Ovary (tissue), 9 donors: Measurements from ENCODE around the gene FARP2. TPM values are rescaled to one million over a fixed set of nuclear protein-coding genes. Genes with fewer than 3 reads are reported as not detected.

Experiments
- DNase-seq, 5 donors: peaks; one replicate each; pipeline ENCODE4 v3.0.0-alpha.2; 2019 to 2020
- H3K27ac ChIP-seq, 2 donors: fragments of 200-600 bp; one replicate each; pipeline versions ENCODE4 v1.5.1 to v1.8.0; 2019 to 2022
- H3K27me3 ChIP-seq: fragments of 200-600 bp; one replicate; pipeline ENCODE4 v1.8.0; 2022
- H3K36me3 ChIP-seq: fragments of 200-600 bp; sonication (generic); one replicate; pipeline ENCODE4 v1.5.1; 2019
- H3K4me1 ChIP-seq: one replicate; pipeline ENCODE4 v1.8.1; 2013; ENCODE audit warnings: mild to moderate bottlenecking, moderate library complexity; ENCODE audit not compliant: insufficient read depth
- H3K4me3 ChIP-seq: fragments of 200-600 bp; sonication (generic); one replicate; pipeline ENCODE4 v1.5.1; 2017
- H3K9me3 ChIP-seq, 2 donors: fragments of 200-600 bp in 1 of 2; sonication (generic) in 1 of 2; one replicate each; pipeline versions ENCODE4 v1.5.1 to v1.8.1; 2013 to 2019; ENCODE audit warnings: mild to moderate bottlenecking in 1 of 2, moderate library complexity in 1 of 2
- EP300 ChIP-seq: sonication (generic); formaldehyde crosslinking; IDR thresholded peaks from one replicate; pipeline ENCODE4 v1.6.1; 2017; ENCODE audit warnings: antibody characterized with exemption
- POLR2A ChIP-seq: fragments of 450-650 bp; IDR thresholded peaks from one replicate; pipeline ENCODE4 v1.6.1; 2017; ENCODE audit warnings: antibody characterized with exemption, mild to moderate bottlenecking, moderate library complexity
- WGBS, 3 donors: extraction: QIAGEN DNeasy Blood & Tissue Kit in 1 of 3; methylation state at CpG; one replicate each; pipeline versions ENCODE4 v1.1.5 to v1.1.7; 2013 to 2017; 5-methylcytosine and 5-hydroxymethylcytosine counted together
- intact Hi-C, 4 donors: fragments of 100-400 bp; cut with DNase I; formaldehyde crosslinking; loops; one replicate each; pipeline versions ENCODE4 v1.11.0 to v1.15.1; 2022 to 2023
- polyA plus RNA-seq, 2 donors: library from polyadenylated mRNA; stranded (reverse); fragments of 200-250 nt in 1 of 2; fragments of 350-450 nt in 1 of 2; fragmentation: Illumina TruSeq in 1 of 2; extraction: RNeasy Lipid Tissue Mini Kit (QIAGEN cat#74804) in 1 of 2; gene quantifications; one replicate each; pipeline ENCODE4 v1.2.3, GENCODE V29; 2013 to 2014
- total RNA-seq, 7 donors: library from RNA; depleted of rRNA in 2 of 7; stranded (reverse); fragments of >200 nt in 2 of 7; fragmentation: NEBNext Ultra II Directional in 3 of 7; extraction: Animal tissue kit (Norgen Biotek cat#: 25700) in 3 of 7; gene quantifications; one replicate each; pipeline versions ENCODE4 v1.1.0 to v1.2.4, GENCODE V29; 2016 to 2023
- TF ChIP-seq, protein P1 (sequence below), 3 donors: fragments of 450-650 bp in 2 of 3; fragments of 200-600 bp in 1 of 3; IDR thresholded peaks; one replicate each; pipeline versions ENCODE4 v1.5.1 to v1.8.0; 2016 to 2022; ENCODE audit warnings: antibody characterized with exemption in 3 of 3, mild to moderate bottlenecking in 1 of 3
- donor health status: DM: no; HTN: no; CAD: no; lungs with moderate emphysema.
- donor health status: DM: no; HTN: no; CAD: no.
- donor health status: Bipolar disorder and iron deficiency.
- donor health status: DM: yes; HTN: yes; CAD: no.
- donor health status: DM: no; HTN: no; CAD: no.
- donor health status: DM: yes; HTN: yes; CAD: no.

Gene FARP2
- total and polyA plus RNA-seq, 9 donors = 13.5 to 62.1 (median 39.5) TPM

DNA sequence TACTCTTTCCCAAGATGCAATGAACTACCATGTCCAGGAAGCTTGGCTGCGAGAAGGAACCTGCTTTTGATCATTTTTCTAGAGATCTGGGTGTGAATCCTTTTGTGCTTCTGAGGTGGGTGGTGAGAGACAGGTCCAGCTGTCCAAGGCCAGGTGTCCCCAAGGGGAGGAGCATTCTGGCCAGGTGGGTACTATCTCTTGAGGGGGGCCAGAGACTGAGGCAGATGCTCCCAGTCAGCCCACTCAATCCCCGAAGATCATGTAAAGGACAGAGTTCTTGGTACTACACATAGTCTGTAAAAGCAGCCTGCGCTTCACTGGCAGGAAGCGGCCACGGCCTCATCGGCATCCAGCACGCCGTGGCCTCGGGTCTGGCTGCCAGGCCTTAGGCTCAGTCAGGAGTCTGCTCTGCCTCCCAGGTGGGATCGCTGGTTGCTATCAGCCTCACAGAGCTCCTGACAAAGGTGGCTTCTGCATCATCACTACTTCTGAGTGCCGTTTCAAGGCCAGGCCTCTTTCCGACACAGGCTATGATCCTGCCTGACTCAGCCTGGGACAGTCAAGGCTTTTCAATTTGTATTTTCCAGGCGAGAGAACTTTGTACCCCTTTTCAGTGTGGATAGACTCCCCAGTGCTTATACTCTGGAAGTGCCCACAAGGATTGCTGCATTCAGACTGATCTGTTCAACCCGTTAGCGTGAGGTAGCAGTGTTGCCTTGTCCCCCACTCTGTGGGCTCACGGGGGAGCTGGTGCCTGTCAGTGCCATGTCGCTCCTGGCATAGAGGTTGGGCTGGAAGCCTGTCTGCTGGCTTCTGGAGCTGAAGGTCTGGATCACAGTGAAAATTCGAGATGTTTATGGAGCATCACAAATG, 123.2 kb downstream of the FARP2 start:
- no peak overlapping the region for H3K4me3 ChIP-seq
- H3K36me3 ChIP-seq = no peaks in the 10 kb centered on the region
- H3K9me3 ChIP-seq = no peaks in the 10 kb centered on the region
- WGBS, 3 donors = 88 to 90% (median 88%) methylated on average over 18 of the region's 18 CpGs
- no peaks in the 10 kb centered on the region for H3K4me1 ChIP-seq
- intact Hi-C loops = no loop called here
- TF ChIP-seq, protein P1, sequence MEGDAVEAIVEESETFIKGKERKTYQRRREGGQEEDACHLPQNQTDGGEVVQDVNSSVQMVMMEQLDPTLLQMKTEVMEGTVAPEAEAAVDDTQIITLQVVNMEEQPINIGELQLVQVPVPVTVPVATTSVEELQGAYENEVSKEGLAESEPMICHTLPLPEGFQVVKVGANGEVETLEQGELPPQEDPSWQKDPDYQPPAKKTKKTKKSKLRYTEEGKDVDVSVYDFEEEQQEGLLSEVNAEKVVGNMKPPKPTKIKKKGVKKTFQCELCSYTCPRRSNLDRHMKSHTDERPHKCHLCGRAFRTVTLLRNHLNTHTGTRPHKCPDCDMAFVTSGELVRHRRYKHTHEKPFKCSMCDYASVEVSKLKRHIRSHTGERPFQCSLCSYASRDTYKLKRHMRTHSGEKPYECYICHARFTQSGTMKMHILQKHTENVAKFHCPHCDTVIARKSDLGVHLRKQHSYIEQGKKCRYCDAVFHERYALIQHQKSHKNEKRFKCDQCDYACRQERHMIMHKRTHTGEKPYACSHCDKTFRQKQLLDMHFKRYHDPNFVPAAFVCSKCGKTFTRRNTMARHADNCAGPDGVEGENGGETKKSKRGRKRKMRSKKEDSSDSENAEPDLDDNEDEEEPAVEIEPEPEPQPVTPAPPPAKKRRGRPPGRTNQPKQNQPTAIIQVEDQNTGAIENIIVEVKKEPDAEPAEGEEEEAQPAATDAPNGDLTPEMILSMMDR (IDR thresholded peaks at IDR 0.05) = no peak
- TF ChIP-seq POLR2A (no peak), EP300 (no peak)
- H3K27me3 ChIP-seq = no peaks in the 10 kb centered on the region
- H3K27ac ChIP-seq = no peak overlapping the region
- no peak for DNase-seq

DNA sequence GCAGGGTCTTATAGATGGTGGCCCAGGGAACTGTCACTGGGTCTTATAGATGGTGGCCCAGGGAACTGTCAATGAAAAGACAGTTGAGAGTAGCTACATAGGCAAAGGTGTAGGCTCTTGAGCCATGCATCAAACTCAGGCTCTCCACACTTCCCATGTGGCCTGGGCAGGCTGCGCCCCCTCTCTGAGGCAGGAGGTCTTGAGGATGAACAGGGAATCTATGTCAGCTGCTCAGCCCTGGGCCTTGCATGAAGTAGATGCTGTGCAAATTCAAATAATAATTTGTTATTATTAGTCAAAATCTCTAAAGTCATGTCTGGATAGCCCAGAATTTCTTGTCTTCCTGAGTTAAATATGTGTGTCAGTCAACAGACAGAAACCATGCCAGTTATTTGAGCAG, 125.6 kb downstream of the FARP2 start:
- intact Hi-C loops = no loop called here
- no peaks in the 10 kb centered on the region for H3K36me3 ChIP-seq
- H3K4me3 ChIP-seq = no peak overlapping the region
- no peak overlapping the region for H3K27ac ChIP-seq
- DNase-seq = no peak
- no peaks in the 10 kb centered on the region for H3K4me1 ChIP-seq
- no peaks in the 10 kb centered on the region for H3K27me3 ChIP-seq
- H3K9me3 ChIP-seq = no peaks in the 10 kb centered on the region
- no peak for TF ChIP-seq POLR2A
- no peak for TF ChIP-seq EP300
- TF ChIP-seq, protein P1 (IDR thresholded peaks at IDR 0.05) = no peak
- WGBS, 3 donors = 98 to 100% (median 100%) methylated on average over 1 of the region's 1 CpG

DNA sequence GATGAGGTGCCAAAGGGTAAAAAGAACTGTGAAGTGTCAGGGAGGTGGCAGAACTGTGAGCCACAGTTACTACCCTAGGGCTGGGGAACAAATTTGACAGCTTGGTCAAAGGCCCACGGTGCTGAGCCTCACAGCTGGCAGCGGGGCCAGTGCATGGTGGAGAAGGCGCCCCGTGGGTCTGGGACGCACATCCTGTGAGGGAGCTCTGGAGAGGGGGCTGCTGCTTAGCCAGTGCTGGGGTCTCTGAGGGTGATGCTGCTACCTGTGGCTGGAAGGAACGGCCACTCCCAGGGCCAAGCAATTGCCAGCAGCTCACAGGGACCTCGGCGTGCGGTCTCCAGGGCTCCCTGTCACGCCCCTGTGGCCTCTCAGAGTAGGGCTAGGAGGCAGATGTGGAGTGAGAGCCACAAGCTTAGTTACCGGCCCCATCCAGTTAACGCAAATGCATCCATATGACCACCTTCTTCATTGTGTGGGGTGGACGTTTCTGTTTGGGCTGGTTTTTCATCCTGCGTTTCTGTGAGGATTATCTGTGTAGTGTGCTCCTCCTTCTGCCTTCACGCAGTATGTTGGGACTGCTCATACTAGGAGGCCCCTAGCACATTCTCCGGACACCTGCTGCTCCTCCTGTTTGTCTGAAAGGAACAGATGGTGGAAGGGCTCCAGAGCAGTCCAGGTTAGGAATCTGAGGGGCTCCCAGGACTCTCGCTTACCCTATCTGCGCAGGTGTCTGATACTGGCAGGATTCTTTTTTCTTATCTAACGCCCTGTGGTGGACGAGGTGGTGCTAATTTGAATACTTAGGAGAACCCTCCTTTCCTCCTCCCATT, 126.3 kb downstream of the FARP2 start:
- Histone ChIP-seq H3K4me1 (no peaks in the 10 kb centered on the region), H3K27ac (no peak overlapping the region), H3K4me3 (no peak overlapping the region), H3K9me3 (no peaks in the 10 kb centered on the region), H3K36me3 (no peaks in the 10 kb centered on the region), H3K27me3 (no peaks in the 10 kb centered on the region)
- intact Hi-C loops = no loop called here
- no peak for DNase-seq
- 73 to 81% (median 81%) methylated on average over 20 of the region's 20 CpGs for WGBS, 3 donors
- TF ChIP-seq POLR2A (no peak), EP300 (no peak)
- TF ChIP-seq, protein P1 (IDR thresholded peaks at IDR 0.05) = no peak

DNA sequence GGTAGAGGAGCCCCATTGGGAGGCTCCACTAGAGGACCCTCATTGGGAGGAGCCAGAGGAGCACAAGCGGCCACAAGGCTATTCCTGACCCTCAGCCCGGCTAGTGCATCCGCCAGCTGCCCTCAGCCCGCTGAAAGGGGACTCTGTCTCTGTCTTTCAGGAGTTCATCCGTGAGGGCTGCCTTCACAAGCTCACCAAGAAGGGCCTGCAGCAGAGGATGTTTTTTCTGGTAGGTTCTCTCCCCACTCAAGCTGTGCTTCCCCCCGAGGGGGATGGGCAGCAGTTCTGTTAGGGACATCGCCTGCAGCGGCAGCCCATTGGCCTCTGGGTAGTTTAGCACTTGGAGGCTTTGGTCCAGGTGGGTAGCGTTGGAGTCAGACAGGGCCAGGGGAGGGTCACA, 127.2 kb downstream of the FARP2 start:
- no peaks in the 10 kb centered on the region for H3K4me1 ChIP-seq
- no peak overlapping the region for H3K27ac ChIP-seq
- no peaks in the 10 kb centered on the region for H3K9me3 ChIP-seq
- 86 to 90% (median 87%) methylated on average over 9 of the region's 9 CpGs for WGBS, 3 donors
- intact Hi-C loops = no loop called here
- TF ChIP-seq POLR2A (no peak), EP300 (no peak)
- TF ChIP-seq, protein P1 (IDR thresholded peaks at IDR 0.05) = no peak
- H3K27me3 ChIP-seq = no peaks in the 10 kb centered on the region
- H3K4me3 ChIP-seq = no peak overlapping the region
- no peaks in the 10 kb centered on the region for H3K36me3 ChIP-seq
- DNase-seq = no peak
